NCI-H748 (cell line): ENCODE data around the gene ETS2.

Experiments
- DNase-seq: peaks from one replicate; lab custom pipeline; 2025; ENCODE audit not compliant: unreplicated experiment; lab: John Stamatoyannopoulos, UW

ETS2 gene

GRCh38 chr21:38858026-38858811, 52.5 kb downstream of the ETS2 start:
- peak; percentile 26 for DNase-seq

GRCh38 chr21:38858812-38859205, 53.1 kb downstream of the ETS2 start:
- DNase-seq, result no peak

DNA sequence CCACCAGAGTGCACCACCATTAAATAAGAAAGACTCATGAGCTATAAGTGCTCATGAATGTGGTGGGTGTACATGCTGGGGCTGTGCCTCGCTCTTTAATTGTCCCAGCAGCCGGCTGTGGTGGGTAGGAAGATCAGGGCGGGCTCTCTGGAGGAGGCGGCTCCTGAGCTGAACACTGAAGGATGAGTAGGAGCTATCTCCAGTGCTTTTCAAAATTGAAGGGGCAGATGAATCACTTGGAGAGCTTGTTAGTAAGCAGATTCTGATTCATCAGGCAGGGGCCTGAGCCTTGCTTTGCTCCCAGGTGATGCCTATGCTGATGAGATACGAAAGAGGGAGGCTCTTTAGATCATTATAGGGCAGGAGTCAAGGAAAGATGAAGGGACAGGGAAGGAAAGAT, 54.1 kb downstream of the ETS2 start:
- no peak for DNase-seq

GRCh38 chr21:38861056-38861455, 55.3 kb downstream of the ETS2 start:
- peak; percentile 34 for DNase-seq

DNA sequence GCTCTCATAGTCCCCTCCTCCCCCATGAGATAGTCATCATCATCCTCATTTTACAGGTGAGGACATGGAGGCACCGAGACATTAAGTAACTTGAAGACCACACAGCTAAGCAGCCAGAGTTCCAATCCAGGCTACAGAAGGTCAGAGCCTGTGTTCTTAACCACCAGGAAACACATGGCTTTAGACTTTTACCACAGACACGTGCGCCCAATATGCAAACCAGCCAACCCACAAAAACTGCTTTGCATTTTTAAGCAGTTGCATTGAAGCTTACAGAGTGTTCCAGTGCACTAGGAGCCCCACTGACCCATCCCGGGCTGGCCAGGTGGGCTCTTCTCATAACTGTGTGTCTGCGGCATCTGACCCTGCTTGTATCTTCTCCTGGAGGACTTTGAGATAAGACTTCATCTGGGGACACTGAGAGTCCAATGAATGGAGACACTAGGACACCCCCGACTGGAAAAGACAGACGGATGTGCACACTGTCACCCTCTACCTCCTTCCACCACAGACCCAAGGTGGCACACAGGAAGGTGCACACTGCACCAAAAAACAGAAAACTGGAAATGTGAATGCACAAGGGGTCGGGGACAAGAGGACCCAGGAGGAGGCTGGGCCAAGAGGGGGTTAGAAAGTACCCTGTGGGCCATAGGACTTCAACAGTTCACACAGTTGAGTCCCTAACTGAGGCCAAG, 56.4 kb downstream of the ETS2 start:
- no peak for DNase-seq

- DNase-seq, result no peak
Observed at GRCh38 chr21:38863291-38863690, 57.6 kb downstream of the ETS2 start.

- DNase-seq, result no peak
Observed at GRCh38 chr21:38863843-38864363, 58.2 kb downstream of the ETS2 start.

- no peak for DNase-seq
Observed at GRCh38 chr21:38864964-38865363, 59.2 kb downstream of the ETS2 start.

DNA sequence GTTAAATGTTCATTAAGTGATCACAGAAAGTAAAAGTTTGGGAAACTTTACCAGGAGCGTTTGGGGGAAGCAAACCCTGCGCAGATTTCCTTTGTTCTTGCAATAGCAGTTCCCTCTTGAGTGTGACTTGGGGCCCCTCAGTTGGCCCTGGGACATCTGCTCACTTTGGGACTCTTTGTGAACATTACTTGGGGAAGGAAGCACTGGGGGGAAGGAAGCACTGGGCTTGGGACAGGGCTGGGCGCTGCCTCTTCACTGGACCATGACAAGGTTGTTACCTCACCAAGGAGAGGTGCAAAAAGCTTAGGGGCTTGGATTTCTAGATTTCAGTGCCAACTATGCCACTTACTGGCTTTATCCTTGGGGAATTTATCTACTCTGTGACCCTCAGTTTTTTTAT, 63.5 kb downstream of the ETS2 start:
- DNase-seq, result no peak

DNA sequence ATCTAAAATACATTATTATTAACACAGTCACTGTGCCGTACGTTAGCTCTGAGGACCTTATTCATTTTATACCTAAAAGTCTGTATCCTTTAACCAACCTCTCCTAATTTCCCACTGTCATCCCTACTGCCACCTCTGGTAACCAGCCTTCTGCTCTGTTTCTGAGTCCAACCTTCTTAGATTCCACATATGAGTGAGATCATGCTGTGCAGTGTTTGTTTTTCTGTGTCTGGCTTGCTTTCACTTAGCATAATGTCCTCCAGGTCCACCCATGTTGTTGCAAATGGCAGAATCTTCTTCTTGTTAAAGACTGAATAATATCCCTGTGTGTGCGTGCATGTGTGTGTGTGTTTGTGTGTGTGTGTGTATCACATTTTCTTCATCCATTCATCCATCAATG, 64.2 kb downstream of the ETS2 start:
- DNase-seq, result peak; percentile 81
